ENCODE results near the gene CD244. TPM values are rescaled to one million over a fixed set of nuclear protein-coding genes. Genes with fewer than 3 reads are reported as not detected.
A peak's percentile ranks its signal among the peaks of the same experiment; 100 is the strongest.

The CD244 gene
- polyA plus RNA-seq, 2 of the 4 experiments (the other 2 are of a cell fraction) = 0.03 TPM; not detected in 1

- peak; percentile 10 to 21; a peak in 3 of 6 replicates for ATAC-seq
- no peak overlapping the region for H3K27ac ChIP-seq
- CTCF ChIA-PET = interaction anchor here (0.6 to 2.3 kb wide), 17 partner anchors 9 to 210 kb away, joined by 3 to 13 read pairs (median 5); no protein-coding TSS in a partner anchor
- no peak overlapping the region for H3K4me3 ChIP-seq
- WGBS (ENCODE audit: missing lambda C conversion rate) = 55% methylated on average over 2 of the region's 2 CpGs
- DNase-seq (ENCODE audit: low read depth in 1 of 2, low spot score in 1 of 2) = no peak
- no peaks in the 10 kb centered on the region for H3K9me3 ChIP-seq
- TF ChIP-seq MAFK (IDR thresholded peaks at IDR 0.05; ENCODE audit: partially characterized antibody) = no peak
- no peak for TF ChIP-seq EP300 (IDR thresholded peaks at IDR 0.05)
- TF ChIP-seq CEBPB (IDR thresholded peaks at IDR 0.05) = no peak
- H3K4me1 ChIP-seq = no peaks in the 10 kb centered on the region
- H3K4me2 ChIP-seq = no peak overlapping the region
- no peak for FAIRE-seq
- POLR2A ChIA-PET = no interaction called here
Observed at GRCh38 chr1:160780398-160780755, 82.3 kb downstream of the CD244 start.

Other genes starting within 250 kb of the CD244 start
- gene SLAMF1, start 215.8 kb downstream of the CD244 start, polyA plus RNA-seq (2011; rRNA removed) = not detected in 2 replicates
- not detected in 3 replicates for gene SLAMF1, start 215.8 kb downstream of the CD244 start, polyA plus RNA-seq (2017; fragmentation: RNase III; extraction: RNeasy Plus Mini Kit Qiagen cat#74134 plus additional on column Dnase treatment)
- gene CD48, start 151.1 kb downstream of the CD244 start, polyA plus RNA-seq (2011; rRNA removed) = not detected in 2 replicates
- gene CD48, start 151.1 kb downstream of the CD244 start, polyA plus RNA-seq (2017; fragmentation: RNase III; extraction: RNeasy Plus Mini Kit Qiagen cat#74134 plus additional on column Dnase treatment) = not detected in 3 replicates
- gene SLAMF7, start 123.6 kb downstream of the CD244 start, polyA plus RNA-seq (2011; rRNA removed) = 0.57 and 0.73 TPM in 2 replicates
- 1.8 to 2.2 TPM (median 2.0 TPM) in 3 replicates for gene SLAMF7, start 123.6 kb downstream of the CD244 start, polyA plus RNA-seq (2017; fragmentation: RNase III; extraction: RNeasy Plus Mini Kit Qiagen cat#74134 plus additional on column Dnase treatment)
- gene LY9, start 66.7 kb downstream of the CD244 start, polyA plus RNA-seq (2011; rRNA removed) = 0.19 and 0.20 TPM in 2 replicates
- gene LY9, start 66.7 kb downstream of the CD244 start, polyA plus RNA-seq (2017; fragmentation: RNase III; extraction: RNeasy Plus Mini Kit Qiagen cat#74134 plus additional on column Dnase treatment) = 0.03 to 0.15 TPM (median 0.05 TPM) in 3 replicates
- gene ITLN1, start 22.3 kb upstream of the CD244 start, polyA plus RNA-seq (2011; rRNA removed) = not detected in 2 replicates
- gene ITLN1, start 22.3 kb upstream of the CD244 start, polyA plus RNA-seq (2017; fragmentation: RNase III; extraction: RNeasy Plus Mini Kit Qiagen cat#74134 plus additional on column Dnase treatment) = not detected in 3 replicates
- gene ITLN2, start 91.9 kb upstream of the CD244 start, polyA plus RNA-seq (2011; rRNA removed) = 0.13 and 0.30 TPM in 2 replicates
- 0.22 TPM in 1 of 3 replicates, not detected in the others for gene ITLN2, start 91.9 kb upstream of the CD244 start, polyA plus RNA-seq (2017; fragmentation: RNase III; extraction: RNeasy Plus Mini Kit Qiagen cat#74134 plus additional on column Dnase treatment)
- 62.0 and 71.0 TPM in 2 replicates for gene F11R, start 158.3 kb upstream of the CD244 start, polyA plus RNA-seq (2011; rRNA removed)
- 28.3 to 30.3 TPM (median 29.7 TPM) in 3 replicates for gene F11R, start 158.3 kb upstream of the CD244 start, polyA plus RNA-seq (2017; fragmentation: RNase III; extraction: RNeasy Plus Mini Kit Qiagen cat#74134 plus additional on column Dnase treatment)
- gene TSTD1, start 176.1 kb upstream of the CD244 start, polyA plus RNA-seq (2011; rRNA removed) = not detected in 2 replicates
- 0.17 to 0.21 TPM (median 0.20 TPM) in 3 replicates for gene TSTD1, start 176.1 kb upstream of the CD244 start, polyA plus RNA-seq (2017; fragmentation: RNase III; extraction: RNeasy Plus Mini Kit Qiagen cat#74134 plus additional on column Dnase treatment)
- 35.5 and 43.5 TPM in 2 replicates for gene USF1, start 183.1 kb upstream of the CD244 start, polyA plus RNA-seq (2011; rRNA removed)
- gene USF1, start 183.1 kb upstream of the CD244 start, polyA plus RNA-seq (2017; fragmentation: RNase III; extraction: RNeasy Plus Mini Kit Qiagen cat#74134 plus additional on column Dnase treatment) = 49.2 to 60.5 TPM (median 57.4 TPM) in 3 replicates
- 0.06 and 0.08 TPM in 2 replicates for gene ARHGAP30, start 207.0 kb upstream of the CD244 start, polyA plus RNA-seq (2011; rRNA removed)
- gene ARHGAP30, start 207.0 kb upstream of the CD244 start, polyA plus RNA-seq (2017; fragmentation: RNase III; extraction: RNeasy Plus Mini Kit Qiagen cat#74134 plus additional on column Dnase treatment) = 0.09 to 0.13 TPM (median 0.13 TPM) in 3 replicates
- 3.1 and 4.3 TPM in 2 replicates for gene NECTIN4, start 226.7 kb upstream of the CD244 start, polyA plus RNA-seq (2011; rRNA removed)
- 1.3 to 1.8 TPM (median 1.5 TPM) in 3 replicates for gene NECTIN4, start 226.7 kb upstream of the CD244 start, polyA plus RNA-seq (2017; fragmentation: RNase III; extraction: RNeasy Plus Mini Kit Qiagen cat#74134 plus additional on column Dnase treatment)
- gene KLHDC9, start 235.5 kb upstream of the CD244 start, polyA plus RNA-seq (2011; rRNA removed) = 3.6 and 4.6 TPM in 2 replicates
- gene KLHDC9, start 235.5 kb upstream of the CD244 start, polyA plus RNA-seq (2017; fragmentation: RNase III; extraction: RNeasy Plus Mini Kit Qiagen cat#74134 plus additional on column Dnase treatment) = 0.93 to 2.0 TPM (median 1.2 TPM) in 3 replicates